Lung (tissue), 12 donors: ENCODE measurements around the gene RALBP1. TPM values are rescaled to one million over a fixed set of nuclear protein-coding genes. Genes with fewer than 3 reads are reported as not detected.

ENCODE experiments used
- ATAC-seq: fragments of 200-7000 bp; cut with Tn5 transposase; one replicate; pipeline ENCODE4 v1.9.1; 2020; ENCODE audit warnings: moderate number of reproducible peaks; ENCODE audit not compliant: insufficient read depth, low FRiP score
- DNase-seq, 3 donors: peaks; one replicate each; pipeline ENCODE4 v3.0.0-alpha.2; 2013 to 2017
- H3K27ac ChIP-seq, 2 donors: one replicate each; pipeline ENCODE4 v1.5.1; 2013; ENCODE audit warnings: mild to moderate bottlenecking in 2 of 2, moderate library complexity in 2 of 2, control low read depth in 1 of 2, inconsistent platforms in 1 of 2, low read depth in 1 of 2, low read length in 1 of 2
- H3K27me3 ChIP-seq, 3 donors: one replicate each; pipeline ENCODE4 v1.5.1; 2013; ENCODE audit warnings: low read length in 2 of 3; ENCODE audit not compliant: control insufficient read depth in 3 of 3, insufficient read depth in 3 of 3
- H3K36me3 ChIP-seq, 4 donors: one replicate each; pipeline ENCODE4 v1.5.1; 2013; ENCODE audit warnings: low read length in 4 of 4, mild to moderate bottlenecking in 1 of 4, moderate library complexity in 1 of 4; ENCODE audit not compliant: control insufficient read depth in 4 of 4, insufficient read depth in 4 of 4
- H3K4me1 ChIP-seq, 5 donors: one replicate each; pipeline ENCODE4 v1.5.1; 2013; ENCODE audit warnings: low read length in 5 of 5, mild to moderate bottlenecking in 2 of 5, moderate library complexity in 1 of 5; ENCODE audit not compliant: control insufficient read depth in 5 of 5, insufficient read depth in 5 of 5
- H3K4me3 ChIP-seq: one replicate; pipeline ENCODE4 v1.5.1; 2013; ENCODE audit warnings: mild to moderate bottlenecking, control low read depth, moderate library complexity
- H3K9ac ChIP-seq, 2 donors: one replicate each; pipeline ENCODE4 v1.5.1; 2013; ENCODE audit warnings: low read length in 2 of 2, control low read depth in 1 of 2; ENCODE audit not compliant: insufficient read depth in 1 of 2
- H3K9me3 ChIP-seq, 4 donors: one replicate each; pipeline ENCODE4 v1.5.1; 2013; ENCODE audit warnings: low read length in 3 of 4, mild to moderate bottlenecking in 1 of 4, moderate library complexity in 1 of 4; ENCODE audit not compliant: control insufficient read depth in 4 of 4, insufficient read depth in 3 of 4
- CTCF ChIP-seq: IDR thresholded peaks from 2 replicates; pipeline ENCODE4 v1.5.1; 2012; ENCODE audit warnings: mild to moderate bottlenecking; ENCODE audit errors: control extremely low read depth, extremely low read depth
- WGBS, 2 donors: extraction: QIAGEN DNeasy Blood & Tissue Kit; methylation state at CpG; one replicate each; pipeline ENCODE4 v1.1.7; 2013; 5-methylcytosine and 5-hydroxymethylcytosine counted together
- polyA plus RNA-seq, 2 donors: library from polyadenylated mRNA; stranded (reverse); fragments of 200-250 nt; gene quantifications; one replicate each; pipeline ENCODE4 v1.2.1, GENCODE V29; 2013
- total RNA-seq, 2 donors: library from RNA; depleted of rRNA in 1 of 2; stranded (reverse); fragments of >200 nt in 1 of 2; gene quantifications; one replicate each; pipeline ENCODE4 v1.2.1, GENCODE V29; 2014 to 2021
- donor health status: control.
- donor health status: control.
- donor health status: Bipolar disorder and iron deficiency.
- donor health status: healthy.
- donor health status: DM: yes; HTN: yes; CAD: no.

The RALBP1 gene
- total and polyA plus RNA-seq, 4 donors = 19.8 to 58.2 (median 33.5) TPM

GRCh38 chr18:9506046-9506792, 30.9 kb downstream of the RALBP1 start:
- Histone ChIP-seq H3K27ac (no peak overlapping the region), H3K4me1 (peaks cover 0 to 8% (median 0%) of the 10 kb centered on the region in 5 donors), H3K4me3 (no peak overlapping the region), H3K9me3 (no peaks in the 10 kb centered on the region), H3K27me3 (no peaks in the 10 kb centered on the region), H3K9ac (no peak overlapping the region), H3K36me3 (peaks cover 0 to 2% (median 0%) of the 10 kb centered on the region in 4 donors)
- 75 to 76% methylated on average over 4 of the region's 4 CpGs for WGBS, 2 donors
- ATAC-seq (no peak), DNase-seq (no peak)
- TF ChIP-seq CTCF = no peak

GRCh38 chr18:9507565-9508088, 32.3 kb downstream of the RALBP1 start:
- Histone ChIP-seq H3K9ac (no peak overlapping the region), H3K4me3 (no peak overlapping the region), H3K27me3 (no peaks in the 10 kb centered on the region), H3K9me3 (no peaks in the 10 kb centered on the region), H3K27ac (no peak overlapping the region), H3K36me3 (peaks cover 0 to 2% (median 0%) of the 10 kb centered on the region in 4 donors), H3K4me1 (peaks cover 0 to 8% (median 0%) of the 10 kb centered on the region in 5 donors)
- DNase-seq (no peak), ATAC-seq (no peak)
- WGBS, 2 donors = 73 to 83% methylated on average over 2 of the region's 2 CpGs
- no peak for TF ChIP-seq CTCF

- WGBS, 2 donors = 49 to 60% methylated on average over 2 of the region's 2 CpGs
- Histone ChIP-seq H3K9ac (no peak overlapping the region), H3K27me3 (no peaks in the 10 kb centered on the region), H3K4me3 (no peak overlapping the region), H3K9me3 (no peaks in the 10 kb centered on the region), H3K27ac (no peak overlapping the region), H3K36me3 (peaks cover 0 to 2% (median under 1%) of the 10 kb centered on the region in 4 donors), H3K4me1 (peaks cover 0 to 8% (median 0%) of the 10 kb centered on the region in 5 donors)
- no peak for TF ChIP-seq CTCF
- no peak for ATAC-seq
- DNase-seq = no peak
Observed at GRCh38 chr18:9508446-9509025, 33.2 kb downstream of the RALBP1 start.
